Heart left ventricle (tissue), 13 donors: Measurements from ENCODE around the gene TCP10L.
"Not testable (repeated sequence)": the region's sequence is repeated elsewhere in the genome, so short reads cannot be mapped to it uniquely, and the experiment has no call there.

Experiments
- POLR2A ChIP-seq, 2 donors: fragments of 450-650 bp; IDR thresholded peaks; one replicate each; pipeline ENCODE4 v1.6.1; 2017; ENCODE audit warnings: antibody characterized with exemption in 2 of 2, mild to moderate bottlenecking in 2 of 2, moderate library complexity in 2 of 2
- TF ChIP-seq, protein P1 (sequence below), 12 donors: fragments of 200-600 bp; sonication (generic) in 4 of 12; IDR thresholded peaks; one replicate each; pipeline versions ENCODE4 v1.5.0 to v1.8.0; 2018 to 2022; ENCODE audit warnings: antibody characterized with exemption in 12 of 12, mild to moderate bottlenecking in 5 of 12
- donor health status: ischemic (EF 13 %, LVEDD 7.1; RV severe dilation, severe dysfunction).
- donor health status: DM: no; HTN: yes; CAD: no.
- donor health status: DM: no; HTN: no; CAD: no.
- donor health status: ischemic (EF 25% LVEDD 6.9; RV normal size, moderate dysfunction).
- donor health status: ischemic (EF 25% LVEDD 5.7; RV mildly dilated, moderate dysfunction).
- donor health status: ischemic (EF 35%, LVEDD 5.7; RV mildly dilated, moderate dysfunction).
- donor health status: nonischemic (EF 11% LVEDD 7.7; RV severe dilation, severe dysfunction).
- donor health status: DM: yes; HTN: yes; CAD: no.
- donor health status: PGD.
- donor health status: ischemic (EF 29% LVEDD 5.4; RV normal size, mild dysfunction).
- donor health status: nonischemic (EF 23%, LVEDD 6.1; RV moderate dilation, normal function).

GRCh38 chr21:32618218-32618617 lies 32.9 kb upstream of the TCP10L start:
- TF ChIP-seq, protein P1, sequence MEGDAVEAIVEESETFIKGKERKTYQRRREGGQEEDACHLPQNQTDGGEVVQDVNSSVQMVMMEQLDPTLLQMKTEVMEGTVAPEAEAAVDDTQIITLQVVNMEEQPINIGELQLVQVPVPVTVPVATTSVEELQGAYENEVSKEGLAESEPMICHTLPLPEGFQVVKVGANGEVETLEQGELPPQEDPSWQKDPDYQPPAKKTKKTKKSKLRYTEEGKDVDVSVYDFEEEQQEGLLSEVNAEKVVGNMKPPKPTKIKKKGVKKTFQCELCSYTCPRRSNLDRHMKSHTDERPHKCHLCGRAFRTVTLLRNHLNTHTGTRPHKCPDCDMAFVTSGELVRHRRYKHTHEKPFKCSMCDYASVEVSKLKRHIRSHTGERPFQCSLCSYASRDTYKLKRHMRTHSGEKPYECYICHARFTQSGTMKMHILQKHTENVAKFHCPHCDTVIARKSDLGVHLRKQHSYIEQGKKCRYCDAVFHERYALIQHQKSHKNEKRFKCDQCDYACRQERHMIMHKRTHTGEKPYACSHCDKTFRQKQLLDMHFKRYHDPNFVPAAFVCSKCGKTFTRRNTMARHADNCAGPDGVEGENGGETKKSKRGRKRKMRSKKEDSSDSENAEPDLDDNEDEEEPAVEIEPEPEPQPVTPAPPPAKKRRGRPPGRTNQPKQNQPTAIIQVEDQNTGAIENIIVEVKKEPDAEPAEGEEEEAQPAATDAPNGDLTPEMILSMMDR (IDR thresholded peaks at IDR 0.05): not testable (repeated sequence)
- TF ChIP-seq POLR2A (IDR thresholded peaks at IDR 0.05): not testable (repeated sequence)
